Measurements from ENCODE around the gene CIAO3. TPM values are rescaled to one million over a fixed set of nuclear protein-coding genes. Genes with fewer than 3 reads are reported as not detected.

CIAO3 gene
- total RNA-seq, 1 experiment from 2014 or later: 21.9 TPM

- WGBS (ENCODE audit: extremely low coverage, insufficient read length, low lambda C conversion rate): no CpG with 5 or more reads among the region's 25 CpGs
- no peak overlapping the region for H4K5ac ChIP-seq (ENCODE audit: insufficient read length, low read depth, low read length)
- H3K14ac ChIP-seq (ENCODE audit: insufficient read depth, low read length): no peak overlapping the region
- no peak overlapping the region for H4K91ac ChIP-seq (ENCODE audit: insufficient read length, low read depth, low read length)
- no peak for TF ChIP-seq CTCF (conservative IDR thresholded peaks at IDR 0.05)
- no peak overlapping the region for H3K9ac ChIP-seq (ENCODE audit: extremely low read depth, insufficient read length, low read length)
- H3K56ac ChIP-seq (ENCODE audit: insufficient read length, low read depth, low read length): no peak overlapping the region
- H3K79me1 ChIP-seq (ENCODE audit: insufficient read depth, low read depth, low read length, poor library complexity, severe bottlenecking): no peaks in the 10 kb centered on the region
- H3K23me2 ChIP-seq (ENCODE audit: insufficient read length, low read depth, low read length, poor library complexity, severe bottlenecking): peaks cover 3% of the 10 kb centered on the region
- Mint-ChIP-seq H3K4me3 (no peak overlapping the region), H3K27me3 (ENCODE audit: low read depth) (no peaks in the 10 kb centered on the region), H3K4me1 (peaks cover 9 to 13% of the 10 kb centered on the region in 2 experiments), H3K36me3 (ENCODE audit: insufficient read depth in 1 of 3, low read depth in 3 of 3) (peaks cover 5 to 36% (median 29%) of the 10 kb centered on the region in 3 experiments; a peak in 6 of 7 replicates), H3K9me3 (no peaks in the 10 kb centered on the region), H3K27ac (0 out of 7 replicates have a peak overlapping the region, but pooled peaks of 1 of the 3 experiments have one; percentile 40)
- H2BK120ac ChIP-seq (ENCODE audit: low read depth, low read length, poor library complexity, severe bottlenecking): no peak overlapping the region
- no peak overlapping the region for H3K4me2 ChIP-seq (ENCODE audit: insufficient read depth, insufficient read length, low read length)
- H2AFZ ChIP-seq (ENCODE audit: low read length): no peak overlapping the region
- H3K4ac ChIP-seq (ENCODE audit: low read depth, low read length): no peak overlapping the region
- no peak overlapping the region for H3K23ac ChIP-seq (ENCODE audit: insufficient read length, low read depth, low read length)
- H4K8ac ChIP-seq (replicated peaks; ENCODE audit: insufficient read length, low read depth, low read length): no peak overlapping the region
- H2BK20ac ChIP-seq (ENCODE audit: low read depth, low read length, poor library complexity, severe bottlenecking): no peak overlapping the region
- no peak overlapping the region for H3K27ac ChIP-seq (ENCODE audit: insufficient read length, low read depth, low read length)
- H4K20me1 ChIP-seq (ENCODE audit: control insufficient read depth, insufficient read depth, insufficient read length): no peaks in the 10 kb centered on the region
- H2BK12ac ChIP-seq (ENCODE audit: insufficient read length, low read depth, low read length): no peak overlapping the region
- H2BK5ac ChIP-seq (ENCODE audit: insufficient read length, low read length): no peak overlapping the region
- no peaks in the 10 kb centered on the region for H3K27me3 ChIP-seq (ENCODE audit: insufficient read depth, low read length)
- no peak overlapping the region for H3T11ph ChIP-seq (ENCODE audit: low read length)
- H3K18ac ChIP-seq (ENCODE audit: insufficient read length, low read depth, low read length): no peak overlapping the region
- no peak overlapping the region for H2AK5ac ChIP-seq (ENCODE audit: insufficient read length, low read length)
- no peaks in the 10 kb centered on the region for H3K79me2 ChIP-seq (ENCODE audit: insufficient read depth, low read length)
- no peak overlapping the region for H2BK15ac ChIP-seq (ENCODE audit: low read depth, low read length)
- no peaks in the 10 kb centered on the region for H3K9me3 ChIP-seq (ENCODE audit: control insufficient read depth, low read depth, low read length)
- no peak for DNase-seq
- H3K4me1 ChIP-seq (ENCODE audit: insufficient read depth, low read length): peaks cover 2% of the 10 kb centered on the region; the same call in 1 of the 2 replicates
Observed at GRCh38 chr16:734981-735881, 5.6 kb downstream of the CIAO3 start.

Measured in H9 (cell line).